Neural cell (in vitro differentiated cells): Measurements from ENCODE around the gene ENTREP1. TPM values are rescaled to one million over a fixed set of nuclear protein-coding genes. Genes with fewer than 3 reads are reported as not detected.
A peak's percentile ranks its signal among the peaks of the same experiment; 100 is the strongest.

Experiments used
- H2AFZ ChIP-seq: fragments of 200-600, 300-800 bp; sonication (generic), shearing (Covaris generic); 2 replicates; pipeline ENCODE4 v1.6.0; 2014; ENCODE audit warnings: low read depth, mild to moderate bottlenecking, antibody characterized with exemption, low read length, moderate library complexity
- H3F3A ChIP-seq: fragments of 200-600 bp; shearing (Covaris generic); 2 replicates; pipeline ENCODE4 v1.6.1; 2016; ENCODE audit warnings: mild to moderate bottlenecking, moderate library complexity, mixed read lengths, antibody characterized with exemption, low read length; ENCODE audit not compliant: insufficient read depth, poor library complexity, severe bottlenecking
- H3K27ac ChIP-seq: fragments of 200-600, 300-800 bp; sonication (generic), shearing (Covaris generic); 2 replicates; pipeline ENCODE4 v1.5.1; 2014; ENCODE audit warnings: mild to moderate bottlenecking, low read length, moderate library complexity
- H3K27me3 ChIP-seq: fragments of 300-800, 200-600 bp; sonication (generic), shearing (Covaris generic); 2 replicates; pipeline ENCODE4 v1.6.0; 2014; ENCODE audit warnings: mild to moderate bottlenecking, low read depth, low read length, moderate library complexity; ENCODE audit not compliant: insufficient read depth
- H3K36me3 ChIP-seq: fragments of 300-800, 200-600 bp; sonication (generic), shearing (Covaris generic); 2 replicates; pipeline ENCODE4 v1.5.1; 2014; ENCODE audit warnings: mild to moderate bottlenecking, antibody characterized with exemption, low read length, moderate library complexity; ENCODE audit not compliant: insufficient read depth
- H3K4me2 ChIP-seq: fragments of 300-800, 200-600 bp; sonication (generic), shearing (Covaris generic); 2 replicates; pipeline ENCODE4 v1.6.0; 2014; ENCODE audit warnings: mild to moderate bottlenecking, low read length
- H3K4me3 ChIP-seq: fragments of 300-800, 200-600 bp; sonication (generic), shearing (Covaris generic); 2 replicates; pipeline ENCODE4 v1.5.1; 2014; ENCODE audit warnings: mild to moderate bottlenecking, low read length, moderate library complexity
- H3K79me2 ChIP-seq: fragments of 200-600 bp; shearing (Covaris generic); replicated peaks from 2 replicates; pipeline ENCODE4 v1.6.0; 2014; ENCODE audit warnings: mild to moderate bottlenecking, low read length, moderate library complexity; ENCODE audit not compliant: insufficient read depth
- H3K9ac ChIP-seq: fragments of 300-800, 200-600 bp; sonication (generic), shearing (Covaris generic); 2 replicates; pipeline ENCODE4 v1.6.1; 2016; ENCODE audit warnings: mild to moderate bottlenecking, low read length, mixed read lengths
- H3K9me2 ChIP-seq: fragments of 200-600 bp; shearing (Covaris generic); 2 replicates; pipeline ENCODE4 v1.6.1; 2016; ENCODE audit warnings: mild to moderate bottlenecking, low read length, mixed read lengths; ENCODE audit not compliant: insufficient read depth
- H3K9me3 ChIP-seq: fragments of 200-600, 300-800 bp; sonication (generic), shearing (Covaris generic); 2 replicates; pipeline ENCODE4 v1.6.1; 2016; ENCODE audit warnings: mild to moderate bottlenecking, mixed run types, low read length, moderate library complexity, mixed read lengths
- H4K20me1 ChIP-seq: fragments of 200-600 bp; shearing (Covaris generic); 2 replicates; pipeline ENCODE4 v1.6.1; 2016; ENCODE audit warnings: mild to moderate bottlenecking, mixed run types; ENCODE audit not compliant: insufficient read depth
- EP300 ChIP-seq: fragments of 450-650 bp; conservative IDR thresholded peaks from 2 replicates; pipeline ENCODE4 v1.6.1; 2014; ENCODE audit warnings: antibody characterized with exemption, mild to moderate bottlenecking, moderate library complexity; ENCODE audit not compliant: poor library complexity, severe bottlenecking
- EZH2 ChIP-seq: fragments of 200-600, 300-800 bp; shearing (Covaris generic), sonication (generic); IDR thresholded peaks from 2 replicates; pipeline ENCODE4 v1.6.1; 2014; ENCODE audit warnings: antibody characterized with exemption, low read length, borderline replicate concordance, mild to moderate bottlenecking; ENCODE audit not compliant: insufficient read depth, poor library complexity, severe bottlenecking
- MXI1 ChIP-seq: fragments of 450-650 bp; conservative IDR thresholded peaks from 2 replicates; pipeline ENCODE4 v1.6.1; 2014; ENCODE audit warnings: antibody characterized with exemption, mild to moderate bottlenecking; ENCODE audit not compliant: poor library complexity, severe bottlenecking
- POLR2AphosphoS5 ChIP-seq: IDR thresholded peaks from 2 replicates; pipeline ENCODE4 v1.6.1; 2012
- RAD21 ChIP-seq: fragments of 450-650 bp; conservative IDR thresholded peaks from 2 replicates; pipeline ENCODE4 v1.6.1; 2014; ENCODE audit warnings: antibody characterized with exemption, mild to moderate bottlenecking, moderate library complexity
- SMC3 ChIP-seq: fragments of 450-650 bp; conservative IDR thresholded peaks from 2 replicates; pipeline ENCODE4 v1.6.1; 2014; ENCODE audit warnings: antibody characterized with exemption, mild to moderate bottlenecking, moderate library complexity; ENCODE audit not compliant: poor library complexity
- TAF1 ChIP-seq: IDR thresholded peaks from 2 replicates; pipeline ENCODE4 v1.6.1; 2012; ENCODE audit warnings: low read depth
- polyA plus RNA-seq: library from polyadenylated mRNA; depleted of rRNA; stranded (reverse); fragments of >200 nt; gene quantifications from 2 replicates; pipeline ENCODE4 v1.2.3, GENCODE V29; 2014
- TF ChIP-seq, protein P1 (sequence below): IDR thresholded peaks from 2 replicates; pipeline ENCODE4 v1.6.1; 2012; ENCODE audit warnings: borderline replicate concordance
- TF ChIP-seq, protein P2 (sequence below): fragments of 450-650 bp; IDR thresholded peaks from 2 replicates; pipeline ENCODE4 v1.5.1; 2014; ENCODE audit warnings: antibody characterized with exemption, mild to moderate bottlenecking, moderate library complexity; ENCODE audit not compliant: poor library complexity, severe bottlenecking

The ENTREP1 gene
- polyA plus RNA-seq, 1 donor from 2014 or later: 2.0 TPM

DNA sequence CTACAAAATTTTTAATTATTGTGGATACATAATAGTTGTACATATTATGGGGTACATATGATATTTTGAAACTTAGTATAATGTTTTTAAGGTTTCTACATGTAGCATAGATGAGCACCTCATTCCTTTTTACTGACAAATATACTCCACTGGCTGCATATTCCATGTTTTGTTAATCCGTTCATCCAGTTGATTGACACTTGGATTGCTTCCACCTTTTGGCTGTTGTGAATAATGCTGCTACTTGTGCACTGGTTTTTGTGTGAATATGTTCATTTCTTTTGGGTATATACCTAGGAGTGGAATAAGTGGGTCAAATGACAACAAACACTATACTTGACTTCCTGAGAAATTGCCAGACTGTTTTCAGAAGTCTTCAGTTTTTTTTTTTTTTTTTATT, 2.8 kb upstream of the ENTREP1 start:
- no peaks in the 10 kb centered on the region for H3K79me2 ChIP-seq
- H3K4me2 ChIP-seq: no peak overlapping the region
- no peaks in the 10 kb centered on the region for H3K9me3 ChIP-seq
- H3K27ac ChIP-seq: no peak overlapping the region
- H3K4me3 ChIP-seq: no peak overlapping the region
- H3K36me3 ChIP-seq: no peaks in the 10 kb centered on the region
- TF ChIP-seq EP300: no peak
- no peak for TF ChIP-seq SMC3
- TF ChIP-seq, protein P1, sequence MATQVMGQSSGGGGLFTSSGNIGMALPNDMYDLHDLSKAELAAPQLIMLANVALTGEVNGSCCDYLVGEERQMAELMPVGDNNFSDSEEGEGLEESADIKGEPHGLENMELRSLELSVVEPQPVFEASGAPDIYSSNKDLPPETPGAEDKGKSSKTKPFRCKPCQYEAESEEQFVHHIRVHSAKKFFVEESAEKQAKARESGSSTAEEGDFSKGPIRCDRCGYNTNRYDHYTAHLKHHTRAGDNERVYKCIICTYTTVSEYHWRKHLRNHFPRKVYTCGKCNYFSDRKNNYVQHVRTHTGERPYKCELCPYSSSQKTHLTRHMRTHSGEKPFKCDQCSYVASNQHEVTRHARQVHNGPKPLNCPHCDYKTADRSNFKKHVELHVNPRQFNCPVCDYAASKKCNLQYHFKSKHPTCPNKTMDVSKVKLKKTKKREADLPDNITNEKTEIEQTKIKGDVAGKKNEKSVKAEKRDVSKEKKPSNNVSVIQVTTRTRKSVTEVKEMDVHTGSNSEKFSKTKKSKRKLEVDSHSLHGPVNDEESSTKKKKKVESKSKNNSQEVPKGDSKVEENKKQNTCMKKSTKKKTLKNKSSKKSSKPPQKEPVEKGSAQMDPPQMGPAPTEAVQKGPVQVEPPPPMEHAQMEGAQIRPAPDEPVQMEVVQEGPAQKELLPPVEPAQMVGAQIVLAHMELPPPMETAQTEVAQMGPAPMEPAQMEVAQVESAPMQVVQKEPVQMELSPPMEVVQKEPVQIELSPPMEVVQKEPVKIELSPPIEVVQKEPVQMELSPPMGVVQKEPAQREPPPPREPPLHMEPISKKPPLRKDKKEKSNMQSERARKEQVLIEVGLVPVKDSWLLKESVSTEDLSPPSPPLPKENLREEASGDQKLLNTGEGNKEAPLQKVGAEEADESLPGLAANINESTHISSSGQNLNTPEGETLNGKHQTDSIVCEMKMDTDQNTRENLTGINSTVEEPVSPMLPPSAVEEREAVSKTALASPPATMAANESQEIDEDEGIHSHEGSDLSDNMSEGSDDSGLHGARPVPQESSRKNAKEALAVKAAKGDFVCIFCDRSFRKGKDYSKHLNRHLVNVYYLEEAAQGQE: no peak
- no peak for TF ChIP-seq EZH2
- no peak for TF ChIP-seq MXI1
- no peak for TF ChIP-seq TAF1
- TF ChIP-seq RAD21: no peak
- no peak for TF ChIP-seq POLR2AphosphoS5
- TF ChIP-seq, protein P2, sequence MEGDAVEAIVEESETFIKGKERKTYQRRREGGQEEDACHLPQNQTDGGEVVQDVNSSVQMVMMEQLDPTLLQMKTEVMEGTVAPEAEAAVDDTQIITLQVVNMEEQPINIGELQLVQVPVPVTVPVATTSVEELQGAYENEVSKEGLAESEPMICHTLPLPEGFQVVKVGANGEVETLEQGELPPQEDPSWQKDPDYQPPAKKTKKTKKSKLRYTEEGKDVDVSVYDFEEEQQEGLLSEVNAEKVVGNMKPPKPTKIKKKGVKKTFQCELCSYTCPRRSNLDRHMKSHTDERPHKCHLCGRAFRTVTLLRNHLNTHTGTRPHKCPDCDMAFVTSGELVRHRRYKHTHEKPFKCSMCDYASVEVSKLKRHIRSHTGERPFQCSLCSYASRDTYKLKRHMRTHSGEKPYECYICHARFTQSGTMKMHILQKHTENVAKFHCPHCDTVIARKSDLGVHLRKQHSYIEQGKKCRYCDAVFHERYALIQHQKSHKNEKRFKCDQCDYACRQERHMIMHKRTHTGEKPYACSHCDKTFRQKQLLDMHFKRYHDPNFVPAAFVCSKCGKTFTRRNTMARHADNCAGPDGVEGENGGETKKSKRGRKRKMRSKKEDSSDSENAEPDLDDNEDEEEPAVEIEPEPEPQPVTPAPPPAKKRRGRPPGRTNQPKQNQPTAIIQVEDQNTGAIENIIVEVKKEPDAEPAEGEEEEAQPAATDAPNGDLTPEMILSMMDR: no peak
- H3K9ac ChIP-seq: no peak overlapping the region
- no peaks in the 10 kb centered on the region for H3K9me2 ChIP-seq
- no peaks in the 10 kb centered on the region for H3F3A ChIP-seq
- H2AFZ ChIP-seq: no peak overlapping the region
- H3K27me3 ChIP-seq: peaks cover 31% of the 10 kb centered on the region
- no peaks in the 10 kb centered on the region for H4K20me1 ChIP-seq

DNA sequence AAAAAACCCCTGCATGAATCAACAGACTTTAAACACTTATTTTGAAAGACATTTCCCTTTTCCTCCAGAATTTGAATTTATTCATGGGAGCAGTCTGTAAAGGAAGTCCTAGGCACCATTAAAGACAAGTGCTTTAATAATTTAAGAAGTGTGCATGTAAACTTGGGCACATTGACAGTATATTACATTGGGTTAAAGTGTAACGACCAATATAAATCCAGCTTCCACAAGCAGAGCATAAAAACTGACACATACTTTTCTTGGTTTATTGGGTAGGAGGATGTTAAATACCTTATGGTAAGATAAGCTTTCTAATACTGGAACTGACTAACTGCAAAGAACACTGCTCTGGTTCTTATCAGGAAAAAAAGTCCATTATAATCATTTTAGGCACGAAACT, 1.2 kb upstream of the ENTREP1 start:
- no peak overlapping the region for H3K27ac ChIP-seq
- no peaks in the 10 kb centered on the region for H3K36me3 ChIP-seq
- TF ChIP-seq TAF1 (no peak), EP300 (no peak), SMC3 (no peak), RAD21 (no peak), POLR2AphosphoS5 (no peak), EZH2 (no peak), MXI1 (no peak)
- TF ChIP-seq, protein P1: no peak
- TF ChIP-seq, protein P2: no peak
- H3F3A ChIP-seq: no peaks in the 10 kb centered on the region
- H3K9ac ChIP-seq: no peak overlapping the region
- peak overlapping the region; percentile 91 for H3K4me3 ChIP-seq
- no peaks in the 10 kb centered on the region for H3K9me3 ChIP-seq
- no peaks in the 10 kb centered on the region for H3K79me2 ChIP-seq
- H4K20me1 ChIP-seq: no peaks in the 10 kb centered on the region
- H3K9me2 ChIP-seq: no peaks in the 10 kb centered on the region
- peaks cover 31% of the 10 kb centered on the region for H3K27me3 ChIP-seq
- H2AFZ ChIP-seq: no peak overlapping the region
- H3K4me2 ChIP-seq: no peak overlapping the region
